Pancreas (tissue), 10 donors: ENCODE measurements around the gene DRAM1. TPM values are rescaled to one million over a fixed set of nuclear protein-coding genes. Genes with fewer than 3 reads are reported as not detected.

Experiments used
- ATAC-seq, 4 donors: fragments of 200-7000 bp; cut with Tn5 transposase; one replicate each; pipeline versions ENCODE4 v1.8.0 to v1.9.1; 2020; ENCODE audit warnings: mild to moderate bottlenecking in 4 of 4, moderate library complexity in 4 of 4
- DNase-seq, 6 donors: peaks; one replicate each; pipeline ENCODE4 v3.0.0-alpha.2; 2020
- FAIRE-seq: peaks from 2 replicates; lab custom pipeline; 2012; peaks lifted over from hg19 to GRCh38; lab: Jason Lieb, UNC
- H3K27ac ChIP-seq, 4 donors: fragments of 200-600 bp; sonication (generic); 1 replicate in 3 of 4; 2 replicates in 1 of 4; pipeline versions ENCODE4 v1.5.0 to v1.8.0; 2020
- H3K27me3 ChIP-seq, 4 donors: fragments of 200-600 bp; one replicate each; pipeline ENCODE4 v1.8.0; 2021
- H3K36me3 ChIP-seq, 3 donors: fragments of 200-600 bp; sonication (generic) in 1 of 3; one replicate each; pipeline versions ENCODE4 v1.5.0 to v1.8.0; 2020 to 2021
- H3K4me1 ChIP-seq, 3 donors: fragments of 200-600 bp; one replicate each; pipeline ENCODE4 v1.8.0; 2021
- H3K4me3 ChIP-seq, 4 donors: fragments of 200-600 bp; sonication (generic) in 2 of 4; one replicate each; pipeline versions ENCODE4 v1.5.0 to v1.8.0; 2020 to 2021
- H3K9me3 ChIP-seq, 4 donors: fragments of 200-600 bp; one replicate each; pipeline ENCODE4 v1.8.0; 2021
- WGBS, 2 donors: extraction: QIAGEN DNeasy Blood & Tissue Kit; methylation state at CpG; one replicate each; pipeline ENCODE4 v1.1.7; 2013; 5-methylcytosine and 5-hydroxymethylcytosine counted together
- intact Hi-C, 3 donors: fragments of 100-400 bp; cut with DNase I; formaldehyde crosslinking; loops; one replicate each; pipeline versions ENCODE4 v1.11.1 to v1.14.2; 2022
- polyA plus RNA-seq, 2 donors: library from polyadenylated mRNA; stranded (reverse); fragments of 200-250 nt; gene quantifications; one replicate each; pipeline ENCODE4 v1.2.3, GENCODE V29; 2013
- total RNA-seq, 6 donors: library from RNA; stranded (reverse); fragmentation: NEBNext Ultra II Directional in 4 of 6; extraction: Animal tissue kit (Norgen Biotek cat#: 25700) in 4 of 6; gene quantifications; one replicate each; pipeline versions ENCODE4 v1.2.1 to v1.2.4, GENCODE V29; 2021 to 2023
- TF ChIP-seq, protein P1 (sequence below), 4 donors: fragments of 200-600 bp; sonication (generic) in 3 of 4; IDR thresholded peaks; one replicate each; pipeline versions ENCODE4 v1.5.0 to v1.8.0; 2021; ENCODE audit warnings: antibody characterized with exemption in 4 of 4
- donor health status: healthy with polysubstance abuse.
- donor health status: DM: no; HTN: no; CAD: no; lungs with moderate emphysema.
- donor health status: DM: no; HTN: no; CAD: no.
- donor health status: control.
- donor health status: control.
- donor health status: Bipolar disorder and iron deficiency.
- donor health status: DM: yes; HTN: yes; CAD: no.
- donor health status: DM: no; HTN: no; CAD: no.
- donor health status: DM: no; HTN: no; CAD: no.
- donor health status: DM: yes; HTN: yes; CAD: no.

DRAM1 gene
- total and polyA plus RNA-seq, 8 donors = 3.1 to 15.0 (median 5.6) TPM

DNA sequence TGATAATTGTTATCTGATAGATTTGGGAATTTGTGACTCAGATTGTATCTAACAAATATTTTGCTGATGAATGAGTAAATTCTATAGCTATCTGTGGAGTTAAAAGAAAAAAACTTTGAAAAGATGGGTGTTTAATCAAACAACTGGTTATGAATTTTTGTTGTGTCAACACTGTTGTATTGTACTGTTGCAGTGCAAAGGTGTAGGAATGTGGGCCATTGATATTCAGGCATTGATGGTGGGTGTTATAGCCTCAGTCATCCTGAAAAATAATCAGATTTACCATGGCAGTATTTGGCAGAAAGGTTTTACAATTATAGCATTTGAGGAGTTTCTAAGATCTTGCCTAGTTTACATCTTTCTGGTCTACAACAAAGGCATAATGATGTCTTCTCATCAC, 15.4 kb downstream of the DRAM1 start:
- DNase-seq = no peak

DNA sequence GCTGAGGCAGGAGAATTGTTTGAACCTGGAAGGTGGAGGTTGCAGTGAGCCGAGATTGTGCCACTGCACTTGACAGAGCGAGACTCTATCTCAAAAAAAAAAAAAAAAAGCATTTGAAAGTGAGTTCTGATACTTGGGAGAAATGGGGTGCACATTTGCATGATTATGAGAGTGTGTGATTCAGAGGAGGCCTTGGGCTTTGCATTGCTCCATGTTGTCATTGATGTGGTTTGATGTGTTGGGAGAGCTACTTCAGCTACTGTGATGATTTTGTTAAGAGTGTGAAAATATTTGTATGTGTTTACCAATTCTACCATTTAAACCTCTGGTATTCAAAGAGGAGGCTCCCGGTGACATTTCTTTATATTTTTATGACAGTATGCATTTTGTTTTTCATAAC, 24.4 kb downstream of the DRAM1 start:
- DNase-seq = no peak
- TF ChIP-seq, protein P1, sequence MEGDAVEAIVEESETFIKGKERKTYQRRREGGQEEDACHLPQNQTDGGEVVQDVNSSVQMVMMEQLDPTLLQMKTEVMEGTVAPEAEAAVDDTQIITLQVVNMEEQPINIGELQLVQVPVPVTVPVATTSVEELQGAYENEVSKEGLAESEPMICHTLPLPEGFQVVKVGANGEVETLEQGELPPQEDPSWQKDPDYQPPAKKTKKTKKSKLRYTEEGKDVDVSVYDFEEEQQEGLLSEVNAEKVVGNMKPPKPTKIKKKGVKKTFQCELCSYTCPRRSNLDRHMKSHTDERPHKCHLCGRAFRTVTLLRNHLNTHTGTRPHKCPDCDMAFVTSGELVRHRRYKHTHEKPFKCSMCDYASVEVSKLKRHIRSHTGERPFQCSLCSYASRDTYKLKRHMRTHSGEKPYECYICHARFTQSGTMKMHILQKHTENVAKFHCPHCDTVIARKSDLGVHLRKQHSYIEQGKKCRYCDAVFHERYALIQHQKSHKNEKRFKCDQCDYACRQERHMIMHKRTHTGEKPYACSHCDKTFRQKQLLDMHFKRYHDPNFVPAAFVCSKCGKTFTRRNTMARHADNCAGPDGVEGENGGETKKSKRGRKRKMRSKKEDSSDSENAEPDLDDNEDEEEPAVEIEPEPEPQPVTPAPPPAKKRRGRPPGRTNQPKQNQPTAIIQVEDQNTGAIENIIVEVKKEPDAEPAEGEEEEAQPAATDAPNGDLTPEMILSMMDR (IDR thresholded peaks at IDR 0.05) = no peak
- WGBS, 2 donors = 63 to 84% methylated on average over 3 of the region's 3 CpGs
- H3K4me3 ChIP-seq = no peak overlapping the region
- H3K9me3 ChIP-seq = no peaks in the 10 kb centered on the region
- H3K4me1 ChIP-seq = peaks cover 0 to 15% (median 0%) of the 10 kb centered on the region in 3 donors
- no peaks in the 10 kb centered on the region for H3K27me3 ChIP-seq
- ATAC-seq = no peak
- intact Hi-C loops = no loop called here
- no peaks in the 10 kb centered on the region for H3K36me3 ChIP-seq
- FAIRE-seq = no peak
- no peak overlapping the region for H3K27ac ChIP-seq

More for the DNA sequence above, 15.4 kb downstream of the DRAM1 start:
- TF ChIP-seq, protein P1 (IDR thresholded peaks at IDR 0.05) = no peak
- no peaks in the 10 kb centered on the region for H3K27me3 ChIP-seq
- no peak overlapping the region for H3K27ac ChIP-seq
- no peaks in the 10 kb centered on the region for H3K36me3 ChIP-seq
- no peak for ATAC-seq
- H3K4me1 ChIP-seq = peaks cover 6 to 25% (median 8%) of the 10 kb centered on the region in 3 donors
- FAIRE-seq = no peak
- intact Hi-C loops = no loop called here
- no peaks in the 10 kb centered on the region for H3K9me3 ChIP-seq
- H3K4me3 ChIP-seq = no peak overlapping the region

DNA sequence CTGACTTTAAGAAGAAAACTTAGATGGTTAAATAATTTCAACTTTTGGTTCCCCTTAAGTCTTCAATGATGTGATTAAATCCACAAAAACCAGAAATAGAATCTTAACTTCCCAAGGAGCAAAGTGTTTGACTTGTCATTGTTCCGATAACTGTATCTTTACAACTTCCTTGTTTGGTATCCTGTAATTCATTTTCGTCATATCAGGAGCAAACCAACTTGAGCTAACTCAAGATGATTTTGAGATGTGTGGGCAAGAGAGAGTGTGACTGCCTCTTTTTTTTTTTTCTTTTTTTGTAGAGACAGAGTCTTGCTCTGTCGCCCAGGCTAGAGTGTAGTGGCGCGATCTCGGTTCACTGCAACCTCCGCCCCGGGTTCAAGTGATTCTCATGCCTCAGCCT, 25.3 kb downstream of the DRAM1 start:
- TF ChIP-seq, protein P1 (IDR thresholded peaks at IDR 0.05) = no peak
- ATAC-seq = peak in 3 of 4 donors; percentile 54 to 75 (median 64)
- WGBS, 2 donors = 78 to 80% methylated on average over 8 of the region's 8 CpGs
- H3K27me3 ChIP-seq = no peaks in the 10 kb centered on the region
- H3K4me3 ChIP-seq = no peak overlapping the region
- intact Hi-C loops = no loop called here
- peaks cover 0 to 15% (median 0%) of the 10 kb centered on the region in 3 donors for H3K4me1 ChIP-seq
- FAIRE-seq = no peak
- DNase-seq = no peak
- no peaks in the 10 kb centered on the region for H3K9me3 ChIP-seq
- H3K27ac ChIP-seq = peak overlapping the region in 1 of 4 donors; percentile 48
- H3K36me3 ChIP-seq = no peaks in the 10 kb centered on the region

DNA sequence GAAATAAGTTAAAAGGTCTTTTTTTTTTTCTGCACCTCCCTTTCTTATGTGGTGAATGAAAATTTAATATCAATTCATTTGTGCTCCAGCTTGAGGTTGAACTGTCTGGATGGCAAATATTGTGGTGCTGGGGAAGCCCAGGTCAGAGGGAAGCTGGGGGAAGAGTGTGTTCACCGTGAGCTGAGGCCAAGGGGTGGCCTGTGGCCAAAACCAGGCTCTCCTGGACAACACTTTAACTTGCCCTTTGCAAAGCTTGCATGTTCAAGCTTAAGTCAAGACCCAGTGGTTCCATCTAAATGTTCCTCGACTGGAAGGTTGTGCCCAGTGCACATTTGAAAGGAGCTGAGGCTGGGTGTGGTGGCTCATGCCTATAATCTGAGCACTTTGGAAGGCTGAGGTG, 28.8 kb downstream of the DRAM1 start:
- no peak overlapping the region for H3K27ac ChIP-seq
- H3K27me3 ChIP-seq = no peaks in the 10 kb centered on the region
- no peaks in the 10 kb centered on the region for H3K9me3 ChIP-seq
- intact Hi-C loops = no loop called here
- WGBS, 2 donors = 62 to 70% methylated on average over 2 of the region's 2 CpGs
- H3K36me3 ChIP-seq = no peaks in the 10 kb centered on the region
- no peak overlapping the region for H3K4me3 ChIP-seq
- peaks cover 0 to 19% (median 5%) of the 10 kb centered on the region in 3 donors for H3K4me1 ChIP-seq
- FAIRE-seq (no peak), DNase-seq (no peak), ATAC-seq (no peak)
- TF ChIP-seq, protein P1 (IDR thresholded peaks at IDR 0.05) = no peak

DNA sequence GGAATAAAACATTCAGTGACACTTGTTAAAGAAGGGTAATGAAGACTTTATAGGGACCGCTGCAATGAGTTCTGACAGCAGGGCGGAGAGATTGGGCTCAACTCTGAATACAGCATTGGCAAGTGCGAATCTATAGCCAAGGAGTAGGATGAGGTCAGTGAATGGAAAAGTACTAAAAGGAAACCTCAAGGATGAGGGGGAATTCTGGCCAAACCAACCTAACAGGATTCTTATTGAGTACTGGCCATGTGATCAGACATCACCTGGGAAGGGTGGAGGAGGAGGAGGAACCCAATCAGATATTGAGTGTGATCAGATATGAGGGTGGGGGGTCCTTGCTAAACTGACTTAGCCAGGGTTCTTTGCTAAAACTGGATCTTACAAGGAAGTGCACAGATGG, 31.0 kb downstream of the DRAM1 start:
- Histone ChIP-seq H3K27ac (peak overlapping the region in 3 of 4 donors; percentile 34 to 88 (median 85)), H3K9me3 (no peaks in the 10 kb centered on the region), H3K4me3 (no peak overlapping the region), H3K4me1 (peaks cover 0 to 12% (median 5%) of the 10 kb centered on the region in 3 donors), H3K27me3 (no peaks in the 10 kb centered on the region), H3K36me3 (no peaks in the 10 kb centered on the region)
- ATAC-seq (peak; percentile 59 to 76 (median 66)), FAIRE-seq (no peak), DNase-seq (peak in 1 of 6 donors; percentile 40)
- WGBS, 2 donors = 79 to 81% methylated on average over 3 of the region's 3 CpGs
- TF ChIP-seq, protein P1 (IDR thresholded peaks at IDR 0.05) = no peak
- intact Hi-C loops = no loop called here
